HCT116 (cell line): ENCODE measurements around the gene KREMEN2. TPM values are rescaled to one million over a fixed set of nuclear protein-coding genes. Genes with fewer than 3 reads are reported as not detected.

Experiments used
- ATAC-seq: fragments of 200-7000 bp; cut with Tn5 transposase; 2 replicates; pipeline ENCODE4 v1.9.1; 2020; ENCODE audit warnings: mild to moderate bottlenecking, moderate library complexity
- BruUV-seq: library from RNA; stranded (reverse); fragments of 400-500 nt; replicated peaks from 2 replicates; lab custom pipeline; 2021; lab: Mats Ljungman, UMichigan
- CTCF ChIA-PET: fragments of 300-600 bp; sonication (Branson Sonifier 250); formaldehyde crosslinking; loops from one replicate; lab custom pipeline; 2021; ENCODE audit warnings: antibody characterized with exemption; lab: Charles Lee
- POLR2A ChIA-PET: fragments of 300-600, 350-600 bp; sonication (Branson Sonifier 250); formaldehyde crosslinking; loops from one replicate; lab custom pipeline; 2021; ENCODE audit warnings: antibody characterized with exemption; lab: Charles Lee
- RAD21 ChIA-PET, 2 experiments: fragments of 300-600 bp; sonication (Branson Sonifier 250); formaldehyde crosslinking; loops; one replicate each; lab custom pipeline; 2023; ENCODE audit warnings: low total read pairs in 2 of 2; ENCODE audit not compliant: uncharacterized antibody in 2 of 2, unreplicated experiment in 2 of 2, low non-redundant PET in 1 of 2; lab: Charles Lee
- DNase-seq: peaks from one replicate; pipeline ENCODE4 v3.0.0-alpha.2; 2010; ENCODE audit warnings: low read depth, low spot score
- H2AFZ ChIP-seq: fragments of 200-600 bp; shearing (Covaris generic), sonication (generic); 2 replicates; pipeline ENCODE4 v1.6.1; 2017; ENCODE audit warnings: low read depth, mixed run types, mixed read lengths, antibody characterized with exemption, low read length; ENCODE audit not compliant: poor library complexity, severe bottlenecking
- H3K27ac ChIP-seq: 2 replicates; pipeline ENCODE4 v1.5.1; 2012; ENCODE audit warnings: low read depth, low read length
- H3K27me3 ChIP-seq: fragments of 200-600 bp; sonication (generic); 2 replicates; pipeline ENCODE4 v1.6.1; 2016; ENCODE audit warnings: mixed run types, low read length, mixed read lengths; ENCODE audit not compliant: insufficient read depth
- H3K36me3 ChIP-seq, 2 experiments: fragments of 200-500 bp in 1 of 2; fragments of 200-600 bp in 1 of 2; sonication (Bioruptor generic) in 1 of 2; sonication (generic) in 1 of 2; 2 replicates each; pipeline versions ENCODE4 v1.5.1 to v1.6.1; 2014 to 2016; ENCODE audit warnings: low read length in 2 of 2, inconsistent platforms in 1 of 2, mixed read lengths in 1 of 2, mixed run types in 1 of 2; ENCODE audit not compliant: insufficient read depth in 2 of 2, control insufficient read depth in 1 of 2
- H3K4me1 ChIP-seq, 2 experiments: fragments of 200-600 bp in 1 of 2; sonication (generic) in 1 of 2; 2 replicates each; pipeline versions ENCODE4 v1.5.1 to v1.6.1; 2012 to 2017; ENCODE audit warnings: low read length in 2 of 2, inconsistent platforms in 1 of 2, mild to moderate bottlenecking in 1 of 2, mixed read lengths in 1 of 2, mixed run types in 1 of 2, moderate library complexity in 1 of 2; ENCODE audit not compliant: insufficient read depth in 2 of 2, control insufficient read depth in 1 of 2
- H3K4me2 ChIP-seq: fragments of 200-600 bp; sonication (generic); 2 replicates; pipeline ENCODE4 v1.6.1; 2017; ENCODE audit warnings: mixed run types, low read length, mixed read lengths
- H3K4me3 ChIP-seq, 2 experiments: fragments of 200-600 bp in 1 of 2; sonication (generic) in 1 of 2; replicated peaks in 1 of 2; 2 replicates each; pipeline ENCODE4 v1.5.1; 2011 to 2016; ENCODE audit warnings: low read length in 2 of 2, control low read depth in 1 of 2, low read depth in 1 of 2, mild to moderate bottlenecking in 1 of 2, mixed read lengths in 1 of 2, mixed run types in 1 of 2
- H3K79me2 ChIP-seq: fragments of 200-600 bp; sonication (generic); 2 replicates; pipeline ENCODE4 v1.6.1; 2017; ENCODE audit warnings: mild to moderate bottlenecking, mixed run types, low read length, moderate library complexity, mixed read lengths; ENCODE audit not compliant: insufficient read depth
- H3K9ac ChIP-seq: fragments of 200-600 bp; sonication (generic); 2 replicates; pipeline ENCODE4 v1.6.1; 2016; ENCODE audit warnings: low read length, mixed read lengths
- H3K9me2 ChIP-seq: fragments of 200-600 bp; sonication (generic), shearing (Covaris generic); 2 replicates; pipeline ENCODE4 v1.6.1; 2017; ENCODE audit warnings: mixed run types, mild to moderate bottlenecking, moderate library complexity; ENCODE audit not compliant: insufficient read depth
- H3K9me3 ChIP-seq, 2 experiments: fragments of 200-500 bp in 1 of 2; fragments of 200-600 bp in 1 of 2; sonication (Bioruptor generic) in 1 of 2; sonication (generic) in 1 of 2; 2 replicates each; pipeline ENCODE4 v1.6.1; 2014 to 2017; ENCODE audit warnings: low read length in 2 of 2, mixed read lengths in 2 of 2, inconsistent platforms in 1 of 2, low read depth in 1 of 2, mild to moderate bottlenecking in 1 of 2, mixed run types in 1 of 2, moderate library complexity in 1 of 2; ENCODE audit not compliant: control insufficient read depth in 1 of 2, insufficient read depth in 1 of 2
- H4K20me1 ChIP-seq: fragments of 200-600 bp; sonication (generic), shearing (Covaris generic); 2 replicates; pipeline ENCODE4 v1.6.1; 2017; ENCODE audit warnings: mixed run types, mild to moderate bottlenecking, moderate library complexity; ENCODE audit not compliant: insufficient read depth
- CBX3 ChIP-seq: IDR thresholded peaks from 2 replicates; pipeline ENCODE4 v1.6.1; 2012; ENCODE audit warnings: low read depth
- ZBTB33 ChIP-seq: IDR thresholded peaks from 2 replicates; pipeline ENCODE4 v1.6.1; 2011; ENCODE audit warnings: mild to moderate bottlenecking, low read length, moderate library complexity; ENCODE audit not compliant: insufficient replicate concordance; ENCODE audit errors: extremely low read depth
- intact Hi-C: fragments of 100-400 bp; cut with micrococcal nuclease; formaldehyde crosslinking; loops from 2 replicates; pipeline ENCODE4 v1.10.0; 2022
- total RNA-seq: library from RNA; stranded (reverse); gene quantifications from one replicate; pipeline ENCODE4 v1.2.1, GENCODE V29; 2021; ENCODE audit not compliant: unreplicated experiment
- TF ChIP-seq, protein P1 (sequence below): IDR thresholded peaks from 2 replicates; pipeline ENCODE4 v1.6.1; 2012; ENCODE audit warnings: low read depth

Gene KREMEN2
- total RNA-seq, 1 experiment from 2014 or later, result 14.1 TPM

- DNase-seq, result no peak
- RAD21 ChIA-PET, result interaction anchor here in 1 of 2 experiments (1.4 kb wide), 1 partner anchor 23 kb away, joined by 7 read pairs; no protein-coding TSS in a partner anchor
- TF ChIP-seq CBX3 (no peak), ZBTB33 (no peak)
- TF ChIP-seq, protein P1, sequence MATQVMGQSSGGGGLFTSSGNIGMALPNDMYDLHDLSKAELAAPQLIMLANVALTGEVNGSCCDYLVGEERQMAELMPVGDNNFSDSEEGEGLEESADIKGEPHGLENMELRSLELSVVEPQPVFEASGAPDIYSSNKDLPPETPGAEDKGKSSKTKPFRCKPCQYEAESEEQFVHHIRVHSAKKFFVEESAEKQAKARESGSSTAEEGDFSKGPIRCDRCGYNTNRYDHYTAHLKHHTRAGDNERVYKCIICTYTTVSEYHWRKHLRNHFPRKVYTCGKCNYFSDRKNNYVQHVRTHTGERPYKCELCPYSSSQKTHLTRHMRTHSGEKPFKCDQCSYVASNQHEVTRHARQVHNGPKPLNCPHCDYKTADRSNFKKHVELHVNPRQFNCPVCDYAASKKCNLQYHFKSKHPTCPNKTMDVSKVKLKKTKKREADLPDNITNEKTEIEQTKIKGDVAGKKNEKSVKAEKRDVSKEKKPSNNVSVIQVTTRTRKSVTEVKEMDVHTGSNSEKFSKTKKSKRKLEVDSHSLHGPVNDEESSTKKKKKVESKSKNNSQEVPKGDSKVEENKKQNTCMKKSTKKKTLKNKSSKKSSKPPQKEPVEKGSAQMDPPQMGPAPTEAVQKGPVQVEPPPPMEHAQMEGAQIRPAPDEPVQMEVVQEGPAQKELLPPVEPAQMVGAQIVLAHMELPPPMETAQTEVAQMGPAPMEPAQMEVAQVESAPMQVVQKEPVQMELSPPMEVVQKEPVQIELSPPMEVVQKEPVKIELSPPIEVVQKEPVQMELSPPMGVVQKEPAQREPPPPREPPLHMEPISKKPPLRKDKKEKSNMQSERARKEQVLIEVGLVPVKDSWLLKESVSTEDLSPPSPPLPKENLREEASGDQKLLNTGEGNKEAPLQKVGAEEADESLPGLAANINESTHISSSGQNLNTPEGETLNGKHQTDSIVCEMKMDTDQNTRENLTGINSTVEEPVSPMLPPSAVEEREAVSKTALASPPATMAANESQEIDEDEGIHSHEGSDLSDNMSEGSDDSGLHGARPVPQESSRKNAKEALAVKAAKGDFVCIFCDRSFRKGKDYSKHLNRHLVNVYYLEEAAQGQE, result no peak
- H3K9me2 ChIP-seq, result no peaks in the 10 kb centered on the region
- H2AFZ ChIP-seq, result peak overlapping the region; percentile 48
- peak overlapping the region; percentile 93 for H3K4me2 ChIP-seq
- H3K9ac ChIP-seq, result peak overlapping the region; percentile 63
- no TSS peak for BruUV-seq
- CTCF ChIA-PET, result interaction anchor here (2.5 to 3.0 kb wide), 2 partner anchors 23 to 27 kb away, joined by 12 to 29 read pairs; no protein-coding TSS in a partner anchor
- no peaks in the 10 kb centered on the region for H3K27me3 ChIP-seq
- H3K79me2 ChIP-seq, result no peaks in the 10 kb centered on the region
- H3K36me3 ChIP-seq, result no peaks in the 10 kb centered on the region
- POLR2A ChIA-PET, result interaction anchor here (11.4 kb wide), 1 partner anchor 17 kb away, joined by 188 read pairs; the partner anchor contains the start of genes CLDN6, HCFC1R1, THOC6 and TNFRSF12A
- H3K4me3 ChIP-seq, result peak overlapping the region; percentile 49 to 60
- H3K4me1 ChIP-seq, result peaks cover 34 to 58% of the 10 kb centered on the region in 2 experiments
- intact Hi-C loops, result loop anchor here (2.0 kb wide), 1 partner anchor 20 kb away; the partner anchor contains the start of gene THOC6
- no peak for ATAC-seq
- no peaks in the 10 kb centered on the region for H3K9me3 ChIP-seq
- H3K27ac ChIP-seq, result no peak overlapping the region
- no peaks in the 10 kb centered on the region for H4K20me1 ChIP-seq
Measured at GRCh38 chr16:3004781-3005284, 40.8 kb downstream of the KREMEN2 start.
